Testis (tissue), 2 donors: ENCODE results near the gene CASTOR1.

Experiments used
- POLR2A ChIP-seq: fragments of 450-650 bp; IDR thresholded peaks from one replicate; pipeline ENCODE4 v1.6.1; 2017; ENCODE audit warnings: antibody characterized with exemption, mild to moderate bottlenecking, moderate library complexity
- TF ChIP-seq, protein P1 (sequence below), 3 experiments: fragments of 450-650 bp in 2 of 3; fragments of 200-600 bp in 1 of 3; sonication (generic) in 1 of 3; IDR thresholded peaks; one replicate each; pipeline ENCODE4 v1.5.1; 2016 to 2019; ENCODE audit warnings: antibody characterized with exemption in 3 of 3, mild to moderate bottlenecking in 2 of 3, moderate library complexity in 1 of 3

DNA sequence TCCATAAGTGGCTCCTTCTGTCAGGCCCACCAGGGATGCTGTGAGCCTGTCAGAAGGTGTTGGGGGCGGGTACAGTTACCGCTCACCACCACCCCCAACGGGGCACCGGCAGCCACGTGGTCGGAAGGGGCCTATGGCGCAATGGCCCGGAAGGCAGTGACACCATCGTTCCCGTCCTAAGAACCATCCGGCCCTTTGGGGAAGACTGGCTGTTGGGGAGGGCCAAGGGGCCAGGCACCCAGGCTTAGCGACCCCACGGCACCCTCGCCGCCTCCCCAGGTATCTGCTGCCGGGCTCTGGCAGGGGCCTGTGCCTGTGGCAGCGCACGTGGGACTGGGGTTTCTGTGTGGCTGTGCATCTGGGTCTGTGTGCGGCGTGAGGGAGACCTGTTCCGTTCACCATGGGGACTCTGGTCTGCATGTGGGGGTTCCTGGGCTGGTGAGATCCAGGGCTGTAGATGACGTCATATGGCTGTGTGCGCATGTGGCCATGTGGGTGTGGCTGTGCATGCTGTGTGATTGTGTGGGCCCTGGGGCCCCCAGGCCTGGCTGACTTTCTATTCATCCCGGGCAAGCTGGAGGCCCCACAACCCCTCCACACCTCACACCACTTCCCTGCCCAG, 23.4 kb downstream of the CASTOR1 start:
- TF ChIP-seq, protein P1, sequence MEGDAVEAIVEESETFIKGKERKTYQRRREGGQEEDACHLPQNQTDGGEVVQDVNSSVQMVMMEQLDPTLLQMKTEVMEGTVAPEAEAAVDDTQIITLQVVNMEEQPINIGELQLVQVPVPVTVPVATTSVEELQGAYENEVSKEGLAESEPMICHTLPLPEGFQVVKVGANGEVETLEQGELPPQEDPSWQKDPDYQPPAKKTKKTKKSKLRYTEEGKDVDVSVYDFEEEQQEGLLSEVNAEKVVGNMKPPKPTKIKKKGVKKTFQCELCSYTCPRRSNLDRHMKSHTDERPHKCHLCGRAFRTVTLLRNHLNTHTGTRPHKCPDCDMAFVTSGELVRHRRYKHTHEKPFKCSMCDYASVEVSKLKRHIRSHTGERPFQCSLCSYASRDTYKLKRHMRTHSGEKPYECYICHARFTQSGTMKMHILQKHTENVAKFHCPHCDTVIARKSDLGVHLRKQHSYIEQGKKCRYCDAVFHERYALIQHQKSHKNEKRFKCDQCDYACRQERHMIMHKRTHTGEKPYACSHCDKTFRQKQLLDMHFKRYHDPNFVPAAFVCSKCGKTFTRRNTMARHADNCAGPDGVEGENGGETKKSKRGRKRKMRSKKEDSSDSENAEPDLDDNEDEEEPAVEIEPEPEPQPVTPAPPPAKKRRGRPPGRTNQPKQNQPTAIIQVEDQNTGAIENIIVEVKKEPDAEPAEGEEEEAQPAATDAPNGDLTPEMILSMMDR (IDR thresholded peaks at IDR 0.05): no peak
- TF ChIP-seq POLR2A: no peak
